ENCODE measurements around the gene KCNC2. TPM values are rescaled to one million over a fixed set of nuclear protein-coding genes. Genes with fewer than 3 reads are reported as not detected.

Gene KCNC2
- total and polyA plus RNA-seq, 2 donors (not counting 3 experiments of a cell fraction or from before 2014, with no cell fraction given): not detected

DNA sequence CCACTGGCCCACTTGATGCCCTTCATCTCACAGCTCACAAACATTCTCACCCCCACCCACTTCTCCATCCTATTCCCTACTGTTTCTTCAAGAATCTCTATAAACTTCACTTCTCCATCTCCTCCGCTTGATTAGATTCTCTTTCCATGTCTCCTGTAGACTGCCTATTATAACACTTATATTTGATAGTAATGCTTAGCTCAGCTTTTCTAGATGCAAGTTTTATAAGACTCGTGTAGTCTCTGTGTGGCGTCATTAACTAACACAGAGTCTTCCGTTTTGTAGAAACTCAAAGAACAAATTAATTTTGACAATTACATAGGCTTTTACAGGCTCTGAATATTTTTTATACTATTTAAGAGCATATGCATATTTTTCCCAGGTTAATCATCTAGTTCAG, 25.7 kb downstream of the KCNC2 start:
- ChIA-PET CTCF (no interaction called here), POLR2A (no interaction called here)
- H3K9me1 ChIP-seq (replicated peaks; ENCODE audit: control insufficient read depth, extremely low read depth, insufficient read depth, low read length): no peaks in the 10 kb centered on the region
- BruUV-seq (replicated peaks): no TSS peak
- H3K9ac ChIP-seq (replicated peaks; ENCODE audit: extremely low read depth, insufficient read depth, low read length): no peak overlapping the region
- no peak overlapping the region for H2AFZ ChIP-seq (ENCODE audit: low read depth, low read length)
- H3K36me3 ChIP-seq (ENCODE audit: control insufficient read depth in 2 of 2, extremely low read depth in 1 of 2, insufficient read depth in 2 of 2, low read length in 2 of 2): no peaks in the 10 kb centered on the region
- no peaks in the 10 kb centered on the region for H3K9me3 ChIP-seq (replicated peaks; ENCODE audit: control insufficient read depth, insufficient read depth, low read length)
- H3K4me2 ChIP-seq (ENCODE audit: insufficient read depth, low read length): no peak overlapping the region
- intact Hi-C loops (cut with micrococcal nuclease) (no loop called here), dilution Hi-C loops (cut with MboI; ENCODE audit: extremely low pct_ligation_motif_present, low sequenced_read_pairs) (no loop called here)
- H4K20me1 ChIP-seq (replicated peaks; ENCODE audit: control insufficient read depth, extremely low read depth, insufficient read depth, low read length): no peaks in the 10 kb centered on the region
- no peak overlapping the region for H3K4me3 ChIP-seq (replicated peaks in 1 of 3; ENCODE audit: insufficient read depth in 1 of 3, low read depth in 1 of 3, low read length in 3 of 3)
- TF ChIP-seq, protein P1, sequence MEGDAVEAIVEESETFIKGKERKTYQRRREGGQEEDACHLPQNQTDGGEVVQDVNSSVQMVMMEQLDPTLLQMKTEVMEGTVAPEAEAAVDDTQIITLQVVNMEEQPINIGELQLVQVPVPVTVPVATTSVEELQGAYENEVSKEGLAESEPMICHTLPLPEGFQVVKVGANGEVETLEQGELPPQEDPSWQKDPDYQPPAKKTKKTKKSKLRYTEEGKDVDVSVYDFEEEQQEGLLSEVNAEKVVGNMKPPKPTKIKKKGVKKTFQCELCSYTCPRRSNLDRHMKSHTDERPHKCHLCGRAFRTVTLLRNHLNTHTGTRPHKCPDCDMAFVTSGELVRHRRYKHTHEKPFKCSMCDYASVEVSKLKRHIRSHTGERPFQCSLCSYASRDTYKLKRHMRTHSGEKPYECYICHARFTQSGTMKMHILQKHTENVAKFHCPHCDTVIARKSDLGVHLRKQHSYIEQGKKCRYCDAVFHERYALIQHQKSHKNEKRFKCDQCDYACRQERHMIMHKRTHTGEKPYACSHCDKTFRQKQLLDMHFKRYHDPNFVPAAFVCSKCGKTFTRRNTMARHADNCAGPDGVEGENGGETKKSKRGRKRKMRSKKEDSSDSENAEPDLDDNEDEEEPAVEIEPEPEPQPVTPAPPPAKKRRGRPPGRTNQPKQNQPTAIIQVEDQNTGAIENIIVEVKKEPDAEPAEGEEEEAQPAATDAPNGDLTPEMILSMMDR (IDR thresholded peaks at IDR 0.05; ENCODE audit: extremely low read depth in 1 of 2, insufficient read depth in 1 of 2, low read depth in 1 of 2, low read length in 2 of 2): no peak
- no peak for TF ChIP-seq FOS (IDR thresholded peaks at IDR 0.05; ENCODE audit: borderline replicate concordance, insufficient read depth, low read length)
- TF ChIP-seq GATA2 (IDR thresholded peaks at IDR 0.05; ENCODE audit: insufficient read depth, insufficient read length, low read depth, low read length): no peak
- no peak for TF ChIP-seq MYC (IDR thresholded peaks at IDR 0.05; ENCODE audit: low read depth, low read length)
- TF ChIP-seq POLR2A (IDR thresholded peaks at IDR 0.05; ENCODE audit: low read depth, low read length): no peak
- TF ChIP-seq EZH2 (IDR thresholded peaks at IDR 0.05; ENCODE audit: borderline replicate concordance, low read depth, low read length, severe bottlenecking): no peak
- TF ChIP-seq, protein P2, sequence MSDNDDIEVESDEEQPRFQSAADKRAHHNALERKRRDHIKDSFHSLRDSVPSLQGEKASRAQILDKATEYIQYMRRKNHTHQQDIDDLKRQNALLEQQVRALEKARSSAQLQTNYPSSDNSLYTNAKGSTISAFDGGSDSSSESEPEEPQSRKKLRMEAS (IDR thresholded peaks at IDR 0.05; ENCODE audit: insufficient read depth, insufficient read length): no peak
- no peak for TF ChIP-seq POLR2AphosphoS5 (IDR thresholded peaks at IDR 0.05; ENCODE audit: insufficient read depth, low read depth, low read length)
- no peak for TF ChIP-seq JUN (IDR thresholded peaks at IDR 0.05; ENCODE audit: borderline replicate concordance, insufficient read depth, insufficient read length, low read depth)
- no peak for DNase-seq (ENCODE audit: low read depth, low spot score)
- no peaks in the 10 kb centered on the region for H3K4me1 ChIP-seq (ENCODE audit: control insufficient read depth, extremely low read depth, insufficient read depth, low read length)
- H3K27ac ChIP-seq (ENCODE audit: insufficient read depth, low read depth, low read length): no peak overlapping the region
- no peak for FAIRE-seq
- no peaks in the 10 kb centered on the region for H3K27me3 ChIP-seq (ENCODE audit: control insufficient read depth in 2 of 2, insufficient read depth in 2 of 2, low read length in 2 of 2)
- H3K79me2 ChIP-seq (ENCODE audit: control insufficient read depth, insufficient read depth, low read length): no peaks in the 10 kb centered on the region

Data from endothelial cell of umbilical vein (primary cell).